A673 (cell line): Measurements from ENCODE around the gene IGFBP4.

ENCODE experiments used
- EZH2 ChIP-seq: fragments of 200-600 bp; sonication (generic); IDR thresholded peaks from 2 replicates; pipeline ENCODE4 v1.6.1; 2017; ENCODE audit warnings: borderline replicate concordance, low read depth, mild to moderate bottlenecking, mixed read lengths, antibody characterized with exemption, low read length; ENCODE audit not compliant: poor library complexity, severe bottlenecking
- TF ChIP-seq, protein P1 (sequence below): fragments of 300-800, 200-600 bp; sonication (generic); conservative IDR thresholded peaks from 2 replicates; pipeline ENCODE4 v1.5.1; 2017; ENCODE audit warnings: low read depth, mild to moderate bottlenecking, antibody characterized with exemption, low read length, moderate library complexity, mixed read lengths

DNA sequence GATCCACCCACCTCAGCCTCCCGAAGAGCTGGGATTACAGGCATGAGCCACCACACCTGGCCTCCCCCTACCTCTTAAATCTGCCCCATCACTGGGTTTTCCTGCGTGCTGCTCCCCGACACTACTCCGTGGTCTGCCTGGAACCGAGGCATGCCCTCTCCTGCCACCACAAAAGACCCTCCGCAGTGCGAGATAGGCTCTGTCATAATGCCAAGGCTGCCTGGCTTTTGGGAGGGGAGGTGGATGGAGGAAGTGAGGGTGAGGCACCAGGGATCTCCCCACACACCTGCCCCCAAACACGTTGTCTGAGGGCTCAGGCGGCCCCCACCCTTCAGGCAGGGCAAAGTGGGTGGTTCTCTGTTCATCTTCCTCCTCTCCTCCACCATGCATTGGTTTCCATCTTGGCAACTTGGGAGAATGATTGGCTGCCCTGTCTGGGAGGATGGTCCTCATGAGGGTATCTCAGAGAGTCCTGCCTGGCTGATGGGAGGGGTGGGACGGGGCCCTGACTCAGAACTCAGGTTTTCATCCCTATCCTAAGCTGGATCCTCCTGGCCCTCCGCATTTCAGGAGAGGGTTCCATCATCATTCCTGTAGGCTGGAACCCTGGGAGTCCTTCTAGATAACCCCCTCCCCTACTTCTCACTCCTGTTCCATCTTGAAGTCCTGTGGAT is 23.2 kb downstream of the IGFBP4 start:
- TF ChIP-seq, protein P1, sequence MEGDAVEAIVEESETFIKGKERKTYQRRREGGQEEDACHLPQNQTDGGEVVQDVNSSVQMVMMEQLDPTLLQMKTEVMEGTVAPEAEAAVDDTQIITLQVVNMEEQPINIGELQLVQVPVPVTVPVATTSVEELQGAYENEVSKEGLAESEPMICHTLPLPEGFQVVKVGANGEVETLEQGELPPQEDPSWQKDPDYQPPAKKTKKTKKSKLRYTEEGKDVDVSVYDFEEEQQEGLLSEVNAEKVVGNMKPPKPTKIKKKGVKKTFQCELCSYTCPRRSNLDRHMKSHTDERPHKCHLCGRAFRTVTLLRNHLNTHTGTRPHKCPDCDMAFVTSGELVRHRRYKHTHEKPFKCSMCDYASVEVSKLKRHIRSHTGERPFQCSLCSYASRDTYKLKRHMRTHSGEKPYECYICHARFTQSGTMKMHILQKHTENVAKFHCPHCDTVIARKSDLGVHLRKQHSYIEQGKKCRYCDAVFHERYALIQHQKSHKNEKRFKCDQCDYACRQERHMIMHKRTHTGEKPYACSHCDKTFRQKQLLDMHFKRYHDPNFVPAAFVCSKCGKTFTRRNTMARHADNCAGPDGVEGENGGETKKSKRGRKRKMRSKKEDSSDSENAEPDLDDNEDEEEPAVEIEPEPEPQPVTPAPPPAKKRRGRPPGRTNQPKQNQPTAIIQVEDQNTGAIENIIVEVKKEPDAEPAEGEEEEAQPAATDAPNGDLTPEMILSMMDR: no peak
- no peak for TF ChIP-seq EZH2
